Psoas muscle (tissue), 8 donors: Measurements from ENCODE around the gene IGF1R. TPM values are rescaled to one million over a fixed set of nuclear protein-coding genes. Genes with fewer than 3 reads are reported as not detected.

ENCODE experiments used
- ATAC-seq, 4 donors: fragments of 200-7000 bp; cut with Tn5 transposase; one replicate each; pipeline ENCODE4 v1.9.1; 2020; ENCODE audit warnings: moderate library complexity in 3 of 4, mild to moderate bottlenecking in 2 of 4
- DNase-seq, 2 donors: peaks; one replicate each; pipeline ENCODE4 v3.0.0-alpha.2; 2020
- H3K27ac ChIP-seq: fragments of 200-600 bp; one replicate; pipeline ENCODE4 v1.8.0; 2022
- H3K27me3 ChIP-seq, 3 donors: fragments of 200-600 bp in 1 of 3; one replicate each; pipeline versions ENCODE4 v1.6.1 to v1.8.0; 2013 to 2022; ENCODE audit warnings: low read length in 2 of 3, mild to moderate bottlenecking in 2 of 3, moderate library complexity in 1 of 3; ENCODE audit not compliant: insufficient read depth in 3 of 3
- H3K36me3 ChIP-seq, 2 donors: fragments of 200-600 bp in 1 of 2; one replicate each; pipeline versions ENCODE4 v1.6.1 to v1.8.0; 2013 to 2022; ENCODE audit warnings: low read depth in 1 of 2, mild to moderate bottlenecking in 1 of 2, moderate library complexity in 1 of 2; ENCODE audit not compliant: insufficient read depth in 1 of 2
- H3K4me1 ChIP-seq: fragments of 200-600 bp; one replicate; pipeline ENCODE4 v1.8.0; 2022
- H3K4me3 ChIP-seq: fragments of 200-600 bp; one replicate; pipeline ENCODE4 v1.8.0; 2022; ENCODE audit warnings: mild to moderate bottlenecking
- H3K9me3 ChIP-seq: fragments of 200-600 bp; one replicate; pipeline ENCODE4 v1.8.0; 2022
- WGBS, 3 donors: extraction: QIAGEN DNeasy Blood & Tissue Kit; methylation state at CpG; one replicate each; pipeline versions ENCODE4 v1.1.6 to v1.1.7; 2013; 5-methylcytosine and 5-hydroxymethylcytosine counted together
- intact Hi-C, 2 donors: fragments of 100-400 bp; cut with DNase I; formaldehyde crosslinking; loops; one replicate each; pipeline versions ENCODE4 v1.11.0 to v1.14.2; 2022
- polyA plus RNA-seq, 3 donors: library from polyadenylated mRNA; stranded (reverse); fragments of 200-250 nt; gene quantifications; one replicate each; pipeline ENCODE4 v1.2.3, GENCODE V29; 2013
- total RNA-seq, 4 donors: library from RNA; stranded (reverse); fragmentation: NEBNext Ultra II Directional in 2 of 4; extraction: Animal tissue kit (Norgen Biotek cat#: 25700) in 2 of 4; gene quantifications; one replicate each; pipeline versions ENCODE4 v1.2.1 to v1.2.4, GENCODE V29; 2021 to 2023
- TF ChIP-seq, protein P1 (sequence below): fragments of 200-600 bp; IDR thresholded peaks from one replicate; pipeline ENCODE4 v1.8.0; 2022; ENCODE audit warnings: antibody characterized with exemption
- donor health status: healthy with polysubstance abuse.
- donor health status: DM: no; HTN: no; CAD: no; lungs with moderate emphysema.
- donor health status: Bipolar disorder and iron deficiency.
- donor health status: healthy.
- donor health status: DM: yes; HTN: yes; CAD: no.
- donor health status: DM: no; HTN: no; CAD: no.
- donor health status: DM: no; HTN: no; CAD: no.
- donor health status: DM: yes; HTN: yes; CAD: no.

Gene IGF1R
- total and polyA plus RNA-seq, 7 donors, result 2.1 to 20.4 (median 12.0) TPM

DNA sequence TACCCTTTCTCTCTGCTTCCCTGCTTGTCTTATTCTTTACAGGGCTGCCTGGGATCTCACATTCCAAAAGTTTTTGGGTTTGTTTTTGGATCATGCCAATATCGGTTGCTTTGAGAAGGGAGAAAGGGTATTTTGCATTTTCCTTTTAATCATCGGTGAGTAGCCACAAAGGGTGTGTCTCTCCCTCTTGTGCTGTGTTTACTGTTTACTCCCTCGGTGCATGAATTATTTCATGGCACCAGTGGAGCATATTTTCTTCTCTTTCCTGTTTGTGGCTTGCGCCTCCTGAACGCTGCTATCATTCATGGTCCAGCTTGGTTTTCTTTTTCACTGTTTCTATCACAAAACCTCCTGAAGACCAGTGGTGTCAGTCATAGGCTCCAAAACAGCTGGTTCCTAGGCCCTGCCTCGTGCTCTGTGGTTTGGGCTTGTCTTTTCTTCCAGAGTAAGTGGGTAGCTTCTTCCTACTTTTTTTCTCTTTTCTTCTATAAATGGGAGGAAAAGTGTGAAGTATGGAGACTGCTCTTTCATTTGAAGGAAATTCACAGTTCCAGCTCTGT, 54.9 kb downstream of the IGF1R start:
- Histone ChIP-seq H3K9me3 (no peaks in the 10 kb centered on the region), H3K27ac (no peak overlapping the region), H3K4me3 (no peak overlapping the region), H3K4me1 (peaks cover 19% of the 10 kb centered on the region), H3K36me3 (peaks cover 0 to 8% of the 10 kb centered on the region in 2 donors), H3K27me3 (no peaks in the 10 kb centered on the region)
- 44 to 68% (median 52%) methylated on average over 6 of the region's 6 CpGs for WGBS, 3 donors
- ATAC-seq (no peak), DNase-seq (no peak)
- intact Hi-C loops, result no loop called here
- TF ChIP-seq, protein P1, sequence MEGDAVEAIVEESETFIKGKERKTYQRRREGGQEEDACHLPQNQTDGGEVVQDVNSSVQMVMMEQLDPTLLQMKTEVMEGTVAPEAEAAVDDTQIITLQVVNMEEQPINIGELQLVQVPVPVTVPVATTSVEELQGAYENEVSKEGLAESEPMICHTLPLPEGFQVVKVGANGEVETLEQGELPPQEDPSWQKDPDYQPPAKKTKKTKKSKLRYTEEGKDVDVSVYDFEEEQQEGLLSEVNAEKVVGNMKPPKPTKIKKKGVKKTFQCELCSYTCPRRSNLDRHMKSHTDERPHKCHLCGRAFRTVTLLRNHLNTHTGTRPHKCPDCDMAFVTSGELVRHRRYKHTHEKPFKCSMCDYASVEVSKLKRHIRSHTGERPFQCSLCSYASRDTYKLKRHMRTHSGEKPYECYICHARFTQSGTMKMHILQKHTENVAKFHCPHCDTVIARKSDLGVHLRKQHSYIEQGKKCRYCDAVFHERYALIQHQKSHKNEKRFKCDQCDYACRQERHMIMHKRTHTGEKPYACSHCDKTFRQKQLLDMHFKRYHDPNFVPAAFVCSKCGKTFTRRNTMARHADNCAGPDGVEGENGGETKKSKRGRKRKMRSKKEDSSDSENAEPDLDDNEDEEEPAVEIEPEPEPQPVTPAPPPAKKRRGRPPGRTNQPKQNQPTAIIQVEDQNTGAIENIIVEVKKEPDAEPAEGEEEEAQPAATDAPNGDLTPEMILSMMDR, result no peak

DNA sequence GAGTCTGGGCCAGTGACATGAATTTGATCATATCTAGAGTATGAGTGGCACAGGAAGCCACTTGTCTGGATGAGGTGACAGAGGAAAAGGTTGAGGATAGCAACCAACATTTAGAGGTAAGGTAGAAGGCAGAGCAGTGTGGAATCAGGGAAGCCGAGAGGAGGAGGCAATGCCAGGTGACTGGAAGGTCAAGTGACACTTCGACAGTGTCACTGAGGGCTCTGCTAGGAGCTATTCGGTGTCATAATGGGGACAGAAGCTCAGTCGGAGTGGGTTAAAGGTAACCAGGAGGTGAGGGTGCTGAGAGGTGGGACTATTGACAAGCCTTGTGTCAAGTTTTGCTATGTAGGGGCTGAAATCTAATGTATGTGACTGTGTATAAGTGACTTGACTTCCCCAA, 56.7 kb downstream of the IGF1R start:
- H3K4me3 ChIP-seq, result no peak overlapping the region
- DNase-seq (no peak), ATAC-seq (peak in 2 of 4 donors; percentile 51 to 52)
- intact Hi-C loops, result no loop called here
- H3K36me3 ChIP-seq, result peaks cover 0 to 8% of the 10 kb centered on the region in 2 donors
- no peaks in the 10 kb centered on the region for H3K27me3 ChIP-seq
- TF ChIP-seq, protein P1, result no peak
- WGBS, 3 donors, result 57 to 93% (median 73%) methylated on average over 4 of the region's 4 CpGs
- H3K4me1 ChIP-seq, result peaks cover 23% of the 10 kb centered on the region
- no peaks in the 10 kb centered on the region for H3K9me3 ChIP-seq
- H3K27ac ChIP-seq, result no peak overlapping the region

DNA sequence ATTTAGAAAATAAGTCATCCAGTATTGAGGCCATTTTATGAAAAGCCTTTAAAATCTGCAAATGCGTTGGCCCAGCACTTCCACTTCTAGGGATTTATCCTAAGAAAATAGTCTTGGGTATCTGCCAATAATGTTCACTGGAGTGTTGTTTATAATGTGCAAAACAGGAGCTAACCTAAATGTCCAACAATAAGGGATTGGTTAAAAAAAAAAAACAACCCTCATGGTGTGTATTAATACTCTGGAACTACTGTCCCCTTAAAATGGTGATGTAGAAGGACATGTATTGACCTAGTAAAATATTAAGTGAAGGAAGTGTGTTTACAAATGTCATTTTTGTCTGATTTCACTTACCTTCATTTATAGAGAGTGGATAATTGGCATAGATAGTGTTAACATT, 58.0 kb downstream of the IGF1R start:
- peaks cover 23% of the 10 kb centered on the region for H3K4me1 ChIP-seq
- TF ChIP-seq, protein P1, result no peak
- H3K27ac ChIP-seq, result no peak overlapping the region
- WGBS, 3 donors, result 75 to 78% (median 78%) methylated on average over 1 of the region's 1 CpG
- no peak for ATAC-seq
- H3K27me3 ChIP-seq, result no peaks in the 10 kb centered on the region
- no peak overlapping the region for H3K4me3 ChIP-seq
- H3K36me3 ChIP-seq, result peaks cover 0 to 8% of the 10 kb centered on the region in 2 donors
- no peak for DNase-seq
- no peaks in the 10 kb centered on the region for H3K9me3 ChIP-seq
- intact Hi-C loops, result no loop called here

DNA sequence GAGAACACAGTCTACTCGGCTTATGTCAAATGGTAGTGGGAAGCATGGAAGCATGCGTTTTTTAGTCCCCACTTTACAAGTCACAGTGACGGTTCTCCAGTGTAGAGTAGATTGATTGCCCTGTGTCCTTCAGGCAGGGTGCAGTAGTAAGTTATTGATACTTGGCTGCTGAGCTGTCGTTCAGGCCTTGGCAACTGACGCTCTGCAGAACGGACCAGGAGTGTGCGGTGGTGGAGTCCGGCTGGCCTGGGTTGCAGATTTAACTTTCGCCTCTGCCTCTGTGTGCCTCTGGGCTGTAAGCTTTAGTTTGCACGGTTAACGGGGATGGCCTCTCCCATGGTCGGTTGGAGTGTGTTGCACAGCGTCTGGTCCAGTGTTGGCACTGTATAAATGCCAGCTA, 58.6 kb downstream of the IGF1R start:
- Histone ChIP-seq H3K27me3 (no peaks in the 10 kb centered on the region), H3K4me3 (no peak overlapping the region), H3K27ac (no peak overlapping the region), H3K36me3 (peaks cover 0 to 8% of the 10 kb centered on the region in 2 donors), H3K9me3 (peaks cover 3% of the 10 kb centered on the region), H3K4me1 (peaks cover 23% of the 10 kb centered on the region)
- TF ChIP-seq, protein P1, result no peak
- ATAC-seq (no peak), DNase-seq (no peak)
- intact Hi-C loops, result no loop called here
- WGBS, 3 donors, result 90 to 96% (median 92%) methylated on average over 13 of the region's 13 CpGs

DNA sequence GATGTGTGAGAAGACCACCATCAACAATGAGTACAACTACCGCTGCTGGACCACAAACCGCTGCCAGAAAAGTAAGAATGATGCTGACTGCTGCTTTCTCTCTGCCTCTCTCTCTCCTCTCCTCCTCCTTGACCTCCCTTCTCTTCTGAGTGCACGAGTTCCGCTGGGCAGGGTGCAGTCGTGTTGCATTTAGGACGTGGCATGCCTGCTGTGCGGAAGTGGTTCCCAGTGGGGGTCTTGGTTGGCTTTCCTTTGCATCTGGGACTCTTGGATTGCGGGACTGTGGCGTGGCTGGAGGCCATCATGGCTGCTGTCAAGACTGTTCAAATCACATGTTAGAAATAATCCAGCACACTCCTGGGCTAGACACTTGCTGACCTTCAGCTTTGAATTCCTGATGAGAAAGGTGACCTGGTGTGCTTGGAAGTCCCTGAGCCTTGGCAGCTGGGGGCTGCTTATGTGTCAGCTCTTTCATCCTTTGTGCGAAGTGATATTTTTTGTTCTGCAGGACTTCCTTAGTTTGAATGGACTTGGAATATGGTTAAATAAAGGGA, 59.8 kb downstream of the IGF1R start:
- TF ChIP-seq, protein P1, result no peak
- H3K9me3 ChIP-seq, result peaks cover 3% of the 10 kb centered on the region
- H3K4me3 ChIP-seq, result no peak overlapping the region
- ATAC-seq (no peak), DNase-seq (no peak)
- 91 to 94% (median 92%) methylated on average over 10 of the region's 10 CpGs for WGBS, 3 donors
- intact Hi-C loops, result no loop called here
- peaks cover 0 to 8% of the 10 kb centered on the region in 2 donors for H3K36me3 ChIP-seq
- H3K4me1 ChIP-seq, result peaks cover 26% of the 10 kb centered on the region
- H3K27me3 ChIP-seq, result no peaks in the 10 kb centered on the region
- H3K27ac ChIP-seq, result no peak overlapping the region
